Measurements from ENCODE around the gene RRAS2.

GRCh38 chr11:14304601-14305000 is 54.4 kb downstream of the RRAS2 start:
- TF ChIP-seq ATF2 (CRISPR knock-in tag; IDR thresholded peaks at IDR 0.05; ENCODE audit: borderline replicate concordance, low read depth), result no peak
- no peak for TF ChIP-seq CBFB (CRISPR knock-in tag; IDR thresholded peaks at IDR 0.05; ENCODE audit: low read depth)
- TF ChIP-seq CTCF (IDR thresholded peaks at IDR 0.05), result no peak
- TF ChIP-seq, protein P1, sequence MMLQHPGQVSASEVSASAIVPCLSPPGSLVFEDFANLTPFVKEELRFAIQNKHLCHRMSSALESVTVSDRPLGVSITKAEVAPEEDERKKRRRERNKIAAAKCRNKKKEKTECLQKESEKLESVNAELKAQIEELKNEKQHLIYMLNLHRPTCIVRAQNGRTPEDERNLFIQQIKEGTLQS (CRISPR knock-in tag; conservative IDR thresholded peaks at IDR 0.05), result no peak
- TF ChIP-seq ELF4 (CRISPR knock-in tag; IDR thresholded peaks at IDR 0.05; ENCODE audit: low read depth), result no peak
- TF ChIP-seq JUN (CRISPR knock-in tag; IDR thresholded peaks at IDR 0.05), result no peak
- TF ChIP-seq, protein P2, sequence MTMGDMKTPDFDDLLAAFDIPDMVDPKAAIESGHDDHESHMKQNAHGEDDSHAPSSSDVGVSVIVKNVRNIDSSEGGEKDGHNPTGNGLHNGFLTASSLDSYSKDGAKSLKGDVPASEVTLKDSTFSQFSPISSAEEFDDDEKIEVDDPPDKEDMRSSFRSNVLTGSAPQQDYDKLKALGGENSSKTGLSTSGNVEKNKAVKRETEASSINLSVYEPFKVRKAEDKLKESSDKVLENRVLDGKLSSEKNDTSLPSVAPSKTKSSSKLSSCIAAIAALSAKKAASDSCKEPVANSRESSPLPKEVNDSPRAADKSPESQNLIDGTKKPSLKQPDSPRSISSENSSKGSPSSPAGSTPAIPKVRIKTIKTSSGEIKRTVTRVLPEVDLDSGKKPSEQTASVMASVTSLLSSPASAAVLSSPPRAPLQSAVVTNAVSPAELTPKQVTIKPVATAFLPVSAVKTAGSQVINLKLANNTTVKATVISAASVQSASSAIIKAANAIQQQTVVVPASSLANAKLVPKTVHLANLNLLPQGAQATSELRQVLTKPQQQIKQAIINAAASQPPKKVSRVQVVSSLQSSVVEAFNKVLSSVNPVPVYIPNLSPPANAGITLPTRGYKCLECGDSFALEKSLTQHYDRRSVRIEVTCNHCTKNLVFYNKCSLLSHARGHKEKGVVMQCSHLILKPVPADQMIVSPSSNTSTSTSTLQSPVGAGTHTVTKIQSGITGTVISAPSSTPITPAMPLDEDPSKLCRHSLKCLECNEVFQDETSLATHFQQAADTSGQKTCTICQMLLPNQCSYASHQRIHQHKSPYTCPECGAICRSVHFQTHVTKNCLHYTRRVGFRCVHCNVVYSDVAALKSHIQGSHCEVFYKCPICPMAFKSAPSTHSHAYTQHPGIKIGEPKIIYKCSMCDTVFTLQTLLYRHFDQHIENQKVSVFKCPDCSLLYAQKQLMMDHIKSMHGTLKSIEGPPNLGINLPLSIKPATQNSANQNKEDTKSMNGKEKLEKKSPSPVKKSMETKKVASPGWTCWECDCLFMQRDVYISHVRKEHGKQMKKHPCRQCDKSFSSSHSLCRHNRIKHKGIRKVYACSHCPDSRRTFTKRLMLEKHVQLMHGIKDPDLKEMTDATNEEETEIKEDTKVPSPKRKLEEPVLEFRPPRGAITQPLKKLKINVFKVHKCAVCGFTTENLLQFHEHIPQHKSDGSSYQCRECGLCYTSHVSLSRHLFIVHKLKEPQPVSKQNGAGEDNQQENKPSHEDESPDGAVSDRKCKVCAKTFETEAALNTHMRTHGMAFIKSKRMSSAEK (CRISPR knock-in tag; IDR thresholded peaks at IDR 0.05; ENCODE audit: borderline replicate concordance), result no peak
- no peak for TF ChIP-seq MLX (CRISPR knock-in tag; IDR thresholded peaks at IDR 0.05)
- no peak for TF ChIP-seq IRF2 (CRISPR knock-in tag; IDR thresholded peaks at IDR 0.05; ENCODE audit: borderline replicate concordance, low read depth)

All from WTC11 (cell line).